ENCODE data around the gene PDE6C. TPM values are rescaled to one million over a fixed set of nuclear protein-coding genes. Genes with fewer than 3 reads are reported as not detected.

The PDE6C gene
- total and polyA plus RNA-seq, 2 of the 8 experiments (the other 6 are each of a cell fraction or from before 2014, with no cell fraction given): not detected

GRCh38 chr10:93601146-93601773 lies 11.1 kb upstream of the PDE6C start, which contains the start of gene RBP4 (continued):
- TF ChIP-seq CHD7 (IDR thresholded peaks at IDR 0.05; ENCODE audit: insufficient replicate concordance, low read length): no peak
- no peak for TF ChIP-seq ATF2 (IDR thresholded peaks at IDR 0.05; ENCODE audit: low read length)
- no peak for TF ChIP-seq RXRA (IDR thresholded peaks at IDR 0.05; ENCODE audit: insufficient read depth, low read depth, low read length)
- TF ChIP-seq BRCA1 (IDR thresholded peaks at IDR 0.05; ENCODE audit: low read depth, low read length): no peak
- no peak for TF ChIP-seq SIRT6 (IDR thresholded peaks at IDR 0.05; ENCODE audit: low read length)
- no peak for TF ChIP-seq TCF12 (IDR thresholded peaks at IDR 0.05; ENCODE audit: low read depth, low read length)
- TF ChIP-seq CBX5 (IDR thresholded peaks at IDR 0.05; ENCODE audit: low read depth, low read length): no peak
- no peak for TF ChIP-seq POLR2AphosphoS5 (IDR thresholded peaks at IDR 0.05; ENCODE audit: low read depth, low read length)
- no peak for TF ChIP-seq ASH2L (IDR thresholded peaks at IDR 0.05; ENCODE audit: low read length)

Data from H1 (cell line).